GM23338 (cell line): Measurements from ENCODE around the gene TRIM21.
"Not testable (repeated sequence)": the region's sequence is repeated elsewhere in the genome, so short reads cannot be mapped to it uniquely, and the experiment has no call there.

Source experiments
- CTCF ChIP-seq, 2 experiments: fragments of 200-600 bp in 1 of 2; sonication (generic) in 1 of 2; conservative IDR thresholded peaks; 2 replicates each; pipeline versions ENCODE4 v1.5.1 to v1.6.1; 2016 to 2017; ENCODE audit warnings: antibody characterized with exemption in 2 of 2, low read depth in 2 of 2, mild to moderate bottlenecking in 2 of 2, moderate library complexity in 1 of 2
- ETS1 ChIP-seq: IDR thresholded peaks from 2 replicates; pipeline ENCODE4 v1.6.1; 2016; ENCODE audit warnings: antibody characterized with exemption
- EZH2 ChIP-seq: fragments of 200-600 bp; sonication (generic); IDR thresholded peaks from one replicate; pipeline ENCODE4 v1.8.0; 2017; ENCODE audit warnings: antibody characterized with exemption, mild to moderate bottlenecking, low read depth; ENCODE audit not compliant: unreplicated experiment
- EZH2phosphoT487 ChIP-seq: fragments of 200-600 bp; sonication (generic); IDR thresholded peaks from one replicate; pipeline ENCODE4 v1.8.1; 2018; ENCODE audit warnings: antibody characterized with exemption; ENCODE audit not compliant: unreplicated experiment

GRCh38 chr11:4406206-4406605 lies 12.7 kb upstream of the TRIM21 start:
- TF ChIP-seq ETS1; CTCF (conservative IDR thresholded peaks at IDR 0.05; ENCODE audit: low read depth in 2 of 2); EZH2; EZH2phosphoT487: not testable (repeated sequence)
